Effector memory CD8-positive, alpha-beta T cell (primary cell): Measurements from ENCODE around the gene FANCF.

Source experiments
- ATAC-seq: fragments of 150-1000 bp; cut with Tn5 transposase; replicated peaks from 2 replicates; pipeline ENCODE4 v1.10.0; 2021; ENCODE audit warnings: mild to moderate bottlenecking, moderate library complexity
- DNase-seq, 3 experiments: peaks; one replicate each; pipeline ENCODE4 v3.0.0; 2021
- H3K27ac Mint-ChIP-seq, 2 donors: one replicate each; pipeline ENCODE4 v1.8.0; 2022; ENCODE audit warnings: mild to moderate bottlenecking in 2 of 2, mixed read lengths in 2 of 2, moderate library complexity in 2 of 2
- H3K27me3 Mint-ChIP-seq, 2 donors: one replicate each; pipeline ENCODE4 v1.8.0; 2022; ENCODE audit warnings: mixed read lengths in 2 of 2
- H3K36me3 Mint-ChIP-seq: one replicate; pipeline ENCODE4 v1.8.0; 2022; ENCODE audit warnings: mild to moderate bottlenecking, moderate library complexity, mixed read lengths; ENCODE audit not compliant: insufficient read depth
- H3K4me1 Mint-ChIP-seq, 2 donors: one replicate each; pipeline ENCODE4 v1.8.0; 2022; ENCODE audit warnings: low read depth in 2 of 2, mixed read lengths in 2 of 2
- H3K4me3 Mint-ChIP-seq, 2 donors: one replicate each; pipeline ENCODE4 v1.8.0; 2022; ENCODE audit warnings: mild to moderate bottlenecking in 2 of 2, mixed read lengths in 2 of 2, moderate library complexity in 2 of 2
- H3K9me3 Mint-ChIP-seq, 2 donors: one replicate each; pipeline ENCODE4 v1.8.0; 2022; ENCODE audit warnings: mixed read lengths in 2 of 2

Gene FANCF

GRCh38 chr11:22641559-22641958 is 15.9 kb upstream of the FANCF start:
- Mint-ChIP-seq H3K36me3 (no peaks in the 10 kb centered on the region), H3K4me1 (no peaks in the 10 kb centered on the region), H3K9me3 (no peaks in the 10 kb centered on the region), H3K27ac (no peak overlapping the region), H3K4me3 (no peak overlapping the region), H3K27me3 (no peaks in the 10 kb centered on the region)
- DNase-seq: no peak
- ATAC-seq: no peak

- no peaks in the 10 kb centered on the region for H3K9me3 Mint-ChIP-seq
- H3K4me1 Mint-ChIP-seq: no peaks in the 10 kb centered on the region
- ATAC-seq (no peak), DNase-seq (no peak)
- no peaks in the 10 kb centered on the region for H3K36me3 Mint-ChIP-seq
- H3K27ac Mint-ChIP-seq: no peak overlapping the region
- H3K27me3 Mint-ChIP-seq: no peaks in the 10 kb centered on the region
- H3K4me3 Mint-ChIP-seq: no peak overlapping the region
Observed at GRCh38 chr11:22640862-22641261, 15.2 kb upstream of the FANCF start.

GRCh38 chr11:22635689-22636088 is 10.1 kb upstream of the FANCF start:
- H3K4me3 Mint-ChIP-seq: no peak overlapping the region
- peaks cover 2% of the 10 kb centered on the region for H3K36me3 Mint-ChIP-seq
- DNase-seq: no peak
- peaks cover 0 to 4% of the 10 kb centered on the region in 2 donors for H3K4me1 Mint-ChIP-seq
- H3K9me3 Mint-ChIP-seq: no peaks in the 10 kb centered on the region
- H3K27me3 Mint-ChIP-seq: no peaks in the 10 kb centered on the region
- H3K27ac Mint-ChIP-seq: no peak overlapping the region
- peak; percentile 51 for ATAC-seq

- Mint-ChIP-seq H3K36me3 (peaks cover 2% of the 10 kb centered on the region), H3K4me1 (peaks cover 0 to 4% of the 10 kb centered on the region in 2 donors), H3K4me3 (no peak overlapping the region), H3K9me3 (no peaks in the 10 kb centered on the region), H3K27ac (no peak overlapping the region), H3K27me3 (no peaks in the 10 kb centered on the region)
- DNase-seq: no peak
- peak; percentile 32 for ATAC-seq
Observed at GRCh38 chr11:22634897-22635629, 9.4 kb upstream of the FANCF start.

GRCh38 chr11:22633354-22633902 is 7.8 kb upstream of the FANCF start:
- no peak for ATAC-seq
- H3K9me3 Mint-ChIP-seq: no peaks in the 10 kb centered on the region
- no peak for DNase-seq
- no peak overlapping the region for H3K27ac Mint-ChIP-seq
- no peaks in the 10 kb centered on the region for H3K27me3 Mint-ChIP-seq
- H3K4me3 Mint-ChIP-seq: no peak overlapping the region
- H3K36me3 Mint-ChIP-seq: peaks cover 2% of the 10 kb centered on the region
- H3K4me1 Mint-ChIP-seq: peaks cover 0 to 4% of the 10 kb centered on the region in 2 donors

- no peak overlapping the region for H3K4me3 Mint-ChIP-seq
Observed at GRCh38 chr11:22627421-22627820, 1.8 kb upstream of the FANCF start.

GRCh38 chr11:22626573-22627239 is 1.1 kb upstream of the FANCF start:
- H3K27me3 Mint-ChIP-seq: no peaks in the 10 kb centered on the region
- no peak for DNase-seq

More at GRCh38 chr11:22627421-22627820, 1.8 kb upstream of the FANCF start:
- no peaks in the 10 kb centered on the region for H3K27me3 Mint-ChIP-seq
- peaks cover 14 to 15% of the 10 kb centered on the region in 2 donors for H3K4me1 Mint-ChIP-seq
- ATAC-seq (no peak), DNase-seq (no peak)
- H3K36me3 Mint-ChIP-seq: peaks cover 16% of the 10 kb centered on the region
- H3K27ac Mint-ChIP-seq: peak overlapping the region in 1 of 2 donors; percentile 10
- no peaks in the 10 kb centered on the region for H3K9me3 Mint-ChIP-seq

GRCh38 chr11:22624742-22625447 is 728 bp downstream of the FANCF start:
- Mint-ChIP-seq H3K4me3 (peak overlapping the region; percentile 97 to 98), H3K36me3 (peaks cover 22% of the 10 kb centered on the region)

More at GRCh38 chr11:22626573-22627239, 1.1 kb upstream of the FANCF start:
- peak overlapping the region; percentile 98 to 99 for H3K27ac Mint-ChIP-seq
- H3K36me3 Mint-ChIP-seq: peaks cover 16% of the 10 kb centered on the region
- H3K4me1 Mint-ChIP-seq: peaks cover 15 to 20% of the 10 kb centered on the region in 2 donors
- peak overlapping the region; percentile 97 to 98 for H3K4me3 Mint-ChIP-seq
- H3K9me3 Mint-ChIP-seq: no peaks in the 10 kb centered on the region
- ATAC-seq: no peak

GRCh38 chr11:22617868-22618267 is 7.8 kb downstream of the FANCF start:
- Mint-ChIP-seq H3K4me3 (no peak overlapping the region), H3K4me1 (peaks cover 12 to 28% of the 10 kb centered on the region in 2 donors), H3K9me3 (peaks cover 1 to 7% of the 10 kb centered on the region in 2 donors), H3K27me3 (no peaks in the 10 kb centered on the region), H3K27ac (no peak overlapping the region), H3K36me3 (peaks cover 6% of the 10 kb centered on the region)
- DNase-seq (no peak), ATAC-seq (no peak)

More at GRCh38 chr11:22624742-22625447, 728 bp downstream of the FANCF start:
- DNase-seq (peak in 2 of 3 experiments; percentile 49), ATAC-seq (peak; percentile 51)
- Mint-ChIP-seq H3K27ac (peak overlapping the region; percentile 98 to 99), H3K27me3 (no peaks in the 10 kb centered on the region), H3K9me3 (no peaks in the 10 kb centered on the region), H3K4me1 (peaks cover 23 to 34% of the 10 kb centered on the region in 2 donors)

GRCh38 chr11:22603933-22604332 is 21.7 kb downstream of the FANCF start:
- ATAC-seq: no peak
- H3K27ac Mint-ChIP-seq: no peak overlapping the region
- no peak for DNase-seq
- no peaks in the 10 kb centered on the region for H3K36me3 Mint-ChIP-seq
- H3K9me3 Mint-ChIP-seq: no peaks in the 10 kb centered on the region
- no peaks in the 10 kb centered on the region for H3K4me1 Mint-ChIP-seq
- peaks cover 14 to 24% of the 10 kb centered on the region in 2 donors for H3K27me3 Mint-ChIP-seq
- no peak overlapping the region for H3K4me3 Mint-ChIP-seq

- Mint-ChIP-seq H3K27me3 (peaks cover 14 to 24% of the 10 kb centered on the region in 2 donors), H3K4me1 (no peaks in the 10 kb centered on the region), H3K9me3 (no peaks in the 10 kb centered on the region), H3K4me3 (no peak overlapping the region), H3K27ac (no peak overlapping the region), H3K36me3 (no peaks in the 10 kb centered on the region)
- no peak for ATAC-seq
- DNase-seq: no peak
Observed at GRCh38 chr11:22602504-22602903, 23.1 kb downstream of the FANCF start.

GRCh38 chr11:22599458-22599857 is 26.2 kb downstream of the FANCF start:
- ATAC-seq (no peak), DNase-seq (no peak)
- Mint-ChIP-seq H3K27ac (no peak overlapping the region), H3K4me3 (no peak overlapping the region), H3K9me3 (no peaks in the 10 kb centered on the region), H3K36me3 (no peaks in the 10 kb centered on the region), H3K4me1 (no peaks in the 10 kb centered on the region), H3K27me3 (peaks cover 14 to 24% of the 10 kb centered on the region in 2 donors)

- Mint-ChIP-seq H3K9me3 (no peaks in the 10 kb centered on the region), H3K27ac (no peak overlapping the region), H3K27me3 (peaks cover 20 to 42% of the 10 kb centered on the region in 2 donors), H3K4me3 (no peak overlapping the region), H3K36me3 (no peaks in the 10 kb centered on the region), H3K4me1 (no peaks in the 10 kb centered on the region)
- ATAC-seq (no peak), DNase-seq (no peak)
Observed at GRCh38 chr11:22597062-22597461, 28.6 kb downstream of the FANCF start.
